ENCODE data around the gene NSUN6. TPM values are rescaled to one million over a fixed set of nuclear protein-coding genes. Genes with fewer than 3 reads are reported as not detected.

The NSUN6 gene
- total and polyA plus RNA-seq, 10 of the 15 experiments (the other 5 are each of a cell fraction or from before 2014, with no cell fraction given): 10.2 to 25.0 (median 15.6) TPM

DNA sequence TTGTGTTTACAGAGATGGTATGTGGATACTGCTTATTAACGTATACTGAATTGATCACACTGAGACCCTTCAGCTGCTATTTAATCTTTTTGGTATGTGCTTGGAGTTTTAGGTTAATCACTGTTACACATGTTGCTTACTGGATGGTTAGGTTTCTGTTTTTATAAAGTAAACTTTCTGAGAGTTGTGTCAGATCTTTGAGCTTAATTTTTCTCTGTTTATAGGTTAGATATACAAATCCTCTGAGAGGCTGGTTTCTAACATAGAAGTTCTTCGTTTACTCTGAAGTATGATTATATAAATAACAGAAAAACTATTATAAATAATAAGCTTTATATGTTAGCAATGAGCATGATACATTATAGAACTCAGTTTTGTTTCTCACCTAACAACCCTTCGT is 123.1 kb downstream of the NSUN6 start (continued):
- TF ChIP-seq, protein P1, sequence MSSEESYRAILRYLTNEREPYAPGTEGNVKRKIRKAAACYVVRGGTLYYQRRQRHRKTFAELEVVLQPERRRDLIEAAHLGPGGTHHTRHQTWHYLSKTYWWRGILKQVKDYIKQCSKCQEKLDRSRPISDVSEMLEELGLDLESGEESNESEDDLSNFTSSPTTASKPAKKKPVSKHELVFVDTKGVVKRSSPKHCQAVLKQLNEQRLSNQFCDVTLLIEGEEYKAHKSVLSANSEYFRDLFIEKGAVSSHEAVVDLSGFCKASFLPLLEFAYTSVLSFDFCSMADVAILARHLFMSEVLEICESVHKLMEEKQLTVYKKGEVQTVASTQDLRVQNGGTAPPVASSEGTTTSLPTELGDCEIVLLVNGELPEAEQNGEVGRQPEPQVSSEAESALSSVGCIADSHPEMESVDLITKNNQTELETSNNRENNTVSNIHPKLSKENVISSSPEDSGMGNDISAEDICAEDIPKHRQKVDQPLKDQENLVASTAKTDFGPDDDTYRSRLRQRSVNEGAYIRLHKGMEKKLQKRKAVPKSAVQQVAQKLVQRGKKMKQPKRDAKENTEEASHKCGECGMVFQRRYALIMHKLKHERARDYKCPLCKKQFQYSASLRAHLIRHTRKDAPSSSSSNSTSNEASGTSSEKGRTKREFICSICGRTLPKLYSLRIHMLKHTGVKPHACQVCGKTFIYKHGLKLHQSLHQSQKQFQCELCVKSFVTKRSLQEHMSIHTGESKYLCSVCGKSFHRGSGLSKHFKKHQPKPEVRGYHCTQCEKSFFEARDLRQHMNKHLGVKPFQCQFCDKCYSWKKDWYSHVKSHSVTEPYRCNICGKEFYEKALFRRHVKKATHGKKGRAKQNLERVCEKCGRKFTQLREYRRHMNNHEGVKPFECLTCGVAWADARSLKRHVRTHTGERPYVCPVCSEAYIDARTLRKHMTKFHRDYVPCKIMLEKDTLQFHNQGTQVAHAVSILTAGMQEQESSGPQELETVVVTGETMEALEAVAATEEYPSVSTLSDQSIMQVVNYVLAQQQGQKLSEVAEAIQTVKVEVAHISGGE (CRISPR knock-in tag; IDR thresholded peaks at IDR 0.05): no peak
- TF ChIP-seq, protein P2, sequence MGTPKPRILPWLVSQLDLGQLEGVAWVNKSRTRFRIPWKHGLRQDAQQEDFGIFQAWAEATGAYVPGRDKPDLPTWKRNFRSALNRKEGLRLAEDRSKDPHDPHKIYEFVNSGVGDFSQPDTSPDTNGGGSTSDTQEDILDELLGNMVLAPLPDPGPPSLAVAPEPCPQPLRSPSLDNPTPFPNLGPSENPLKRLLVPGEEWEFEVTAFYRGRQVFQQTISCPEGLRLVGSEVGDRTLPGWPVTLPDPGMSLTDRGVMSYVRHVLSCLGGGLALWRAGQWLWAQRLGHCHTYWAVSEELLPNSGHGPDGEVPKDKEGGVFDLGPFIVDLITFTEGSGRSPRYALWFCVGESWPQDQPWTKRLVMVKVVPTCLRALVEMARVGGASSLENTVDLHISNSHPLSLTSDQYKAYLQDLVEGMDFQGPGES (IDR thresholded peaks at IDR 0.05): no peak
- TF ChIP-seq, protein P3, sequence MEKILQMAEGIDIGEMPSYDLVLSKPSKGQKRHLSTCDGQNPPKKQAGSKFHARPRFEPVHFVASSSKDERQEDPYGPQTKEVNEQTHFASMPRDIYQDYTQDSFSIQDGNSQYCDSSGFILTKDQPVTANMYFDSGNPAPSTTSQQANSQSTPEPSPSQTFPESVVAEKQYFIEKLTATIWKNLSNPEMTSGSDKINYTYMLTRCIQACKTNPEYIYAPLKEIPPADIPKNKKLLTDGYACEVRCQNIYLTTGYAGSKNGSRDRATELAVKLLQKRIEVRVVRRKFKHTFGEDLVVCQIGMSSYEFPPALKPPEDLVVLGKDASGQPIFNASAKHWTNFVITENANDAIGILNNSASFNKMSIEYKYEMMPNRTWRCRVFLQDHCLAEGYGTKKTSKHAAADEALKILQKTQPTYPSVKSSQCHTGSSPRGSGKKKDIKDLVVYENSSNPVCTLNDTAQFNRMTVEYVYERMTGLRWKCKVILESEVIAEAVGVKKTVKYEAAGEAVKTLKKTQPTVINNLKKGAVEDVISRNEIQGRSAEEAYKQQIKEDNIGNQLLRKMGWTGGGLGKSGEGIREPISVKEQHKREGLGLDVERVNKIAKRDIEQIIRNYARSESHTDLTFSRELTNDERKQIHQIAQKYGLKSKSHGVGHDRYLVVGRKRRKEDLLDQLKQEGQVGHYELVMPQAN (conservative IDR thresholded peaks at IDR 0.05): no peak
- TF ChIP-seq, protein P4, sequence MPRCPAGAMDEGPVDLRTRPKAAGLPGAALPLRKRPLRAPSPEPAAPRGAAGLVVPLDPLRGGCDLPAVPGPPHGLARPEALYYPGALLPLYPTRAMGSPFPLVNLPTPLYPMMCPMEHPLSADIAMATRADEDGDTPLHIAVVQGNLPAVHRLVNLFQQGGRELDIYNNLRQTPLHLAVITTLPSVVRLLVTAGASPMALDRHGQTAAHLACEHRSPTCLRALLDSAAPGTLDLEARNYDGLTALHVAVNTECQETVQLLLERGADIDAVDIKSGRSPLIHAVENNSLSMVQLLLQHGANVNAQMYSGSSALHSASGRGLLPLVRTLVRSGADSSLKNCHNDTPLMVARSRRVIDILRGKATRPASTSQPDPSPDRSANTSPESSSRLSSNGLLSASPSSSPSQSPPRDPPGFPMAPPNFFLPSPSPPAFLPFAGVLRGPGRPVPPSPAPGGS (IDR thresholded peaks at IDR 0.05; ENCODE audit: borderline replicate concordance, insufficient read depth, low read depth, low read length, poor library complexity, severe bottlenecking): no peak
- no peak for TF ChIP-seq POLR2A (IDR thresholded peaks at IDR 0.05; ENCODE audit: low read depth, low read length)
- no peak for TF ChIP-seq CHD2 (IDR thresholded peaks at IDR 0.05; ENCODE audit: borderline replicate concordance, low read depth, low read length)
- TF ChIP-seq, protein P5, sequence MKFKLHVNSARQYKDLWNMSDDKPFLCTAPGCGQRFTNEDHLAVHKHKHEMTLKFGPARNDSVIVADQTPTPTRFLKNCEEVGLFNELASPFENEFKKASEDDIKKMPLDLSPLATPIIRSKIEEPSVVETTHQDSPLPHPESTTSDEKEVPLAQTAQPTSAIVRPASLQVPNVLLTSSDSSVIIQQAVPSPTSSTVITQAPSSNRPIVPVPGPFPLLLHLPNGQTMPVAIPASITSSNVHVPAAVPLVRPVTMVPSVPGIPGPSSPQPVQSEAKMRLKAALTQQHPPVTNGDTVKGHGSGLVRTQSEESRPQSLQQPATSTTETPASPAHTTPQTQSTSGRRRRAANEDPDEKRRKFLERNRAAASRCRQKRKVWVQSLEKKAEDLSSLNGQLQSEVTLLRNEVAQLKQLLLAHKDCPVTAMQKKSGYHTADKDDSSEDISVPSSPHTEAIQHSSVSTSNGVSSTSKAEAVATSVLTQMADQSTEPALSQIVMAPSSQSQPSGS (IDR thresholded peaks at IDR 0.05; ENCODE audit: low read length): no peak
- no peak for TF ChIP-seq HDAC6 (IDR thresholded peaks at IDR 0.05; ENCODE audit: unreplicated experiment)
- no peak for TF ChIP-seq ATF7 (IDR thresholded peaks at IDR 0.05; ENCODE audit: low read depth)

Measured in GM12878 (cell line).